ENCODE results near the gene ACTRT2. TPM values are rescaled to one million over a fixed set of nuclear protein-coding genes. Genes with fewer than 3 reads are reported as not detected.

The ACTRT2 gene
- polyA plus RNA-seq, 1 of the 3 experiments (the other 2 are of a cell fraction), result not detected

- no peak for DNase-seq
- Histone ChIP-seq H3K4me3 (ENCODE audit: low read depth in 2 of 2, low read length in 1 of 2) (no peak overlapping the region), H3K9ac (no peak overlapping the region), H3K4me2 (no peak overlapping the region), H3F3A (replicated peaks; ENCODE audit: insufficient read depth) (no peaks in the 10 kb centered on the region), H4K20me1 (ENCODE audit: insufficient read depth) (no peaks in the 10 kb centered on the region), H3K9me3 (no peaks in the 10 kb centered on the region), H3K79me2 (ENCODE audit: insufficient read depth) (no peaks in the 10 kb centered on the region), H2AFZ (ENCODE audit: low read depth) (no peak overlapping the region), H3K27ac (ENCODE audit: low read depth in 2 of 2, low read length in 1 of 2) (no peak overlapping the region), H3K9me2 (no peaks in the 10 kb centered on the region), H3K27me3 (ENCODE audit: insufficient read depth) (no peaks in the 10 kb centered on the region), H3K4me1 (ENCODE audit: control insufficient read depth in 1 of 2, insufficient read depth in 2 of 2, low read depth in 1 of 2, low read length in 1 of 2) (no peaks in the 10 kb centered on the region), H3K36me3 (replicated peaks in 1 of 2; ENCODE audit: control insufficient read depth in 1 of 2, insufficient read depth in 2 of 2, low read length in 1 of 2) (no peaks in the 10 kb centered on the region)
- POLR2A ChIA-PET, result no interaction called here
- WGBS (ENCODE audit: low lambda C conversion rate), result 24% methylated on average over 5 of the region's 5 CpGs
- CTCF ChIA-PET, result no interaction called here
- no peak for TF ChIP-seq FOXM1 (IDR thresholded peaks at IDR 0.05; ENCODE audit: low read depth)
- TF ChIP-seq NRF1 (IDR thresholded peaks at IDR 0.05; ENCODE audit: low read depth, low read length), result no peak
- no peak for TF ChIP-seq RXRA (IDR thresholded peaks at IDR 0.05; ENCODE audit: borderline replicate concordance, low read depth)
- TF ChIP-seq PBX3 (IDR thresholded peaks at IDR 0.05), result no peak
- TF ChIP-seq GABPA (IDR thresholded peaks at IDR 0.05; ENCODE audit: low read depth), result no peak
- no peak for TF ChIP-seq JUND (IDR thresholded peaks at IDR 0.05)
- TF ChIP-seq SIN3A (IDR thresholded peaks at IDR 0.05; ENCODE audit: borderline replicate concordance, low read depth, low read length), result no peak
- TF ChIP-seq ELF1 (IDR thresholded peaks at IDR 0.05), result no peak
- no peak for TF ChIP-seq USF1 (IDR thresholded peaks at IDR 0.05; ENCODE audit: borderline replicate concordance, low read depth)
- TF ChIP-seq ZBTB33 (IDR thresholded peaks at IDR 0.05; ENCODE audit: borderline replicate concordance, low read depth), result no peak
- no peak for TF ChIP-seq MXI1 (IDR thresholded peaks at IDR 0.05; ENCODE audit: low read depth, low read length)
- no peak for TF ChIP-seq CHD2 (IDR thresholded peaks at IDR 0.05; ENCODE audit: low read length, partially characterized antibody)
- TF ChIP-seq RFX5 (IDR thresholded peaks at IDR 0.05; ENCODE audit: low read length), result no peak
- no peak for TF ChIP-seq RCOR1 (IDR thresholded peaks at IDR 0.05; ENCODE audit: low read length)
- TF ChIP-seq EP300 (IDR thresholded peaks at IDR 0.05; ENCODE audit: borderline replicate concordance in 1 of 2, low read depth in 1 of 2, low read length in 1 of 2), result no peak
Measured at GRCh38 chr1:2985694-2986548, 35.3 kb upstream of the ACTRT2 start.

Measured in SK-N-SH (cell line).